ENCODE results near the gene BEAN1.

- TF ChIP-seq CTCF (conservative IDR thresholded peaks at IDR 0.05 in 1 of 2, IDR thresholded peaks at IDR 0.05 in 1 of 2; ENCODE audit: extremely low read depth in 1 of 2, insufficient read depth in 1 of 2, low read depth in 1 of 2, low read length in 2 of 2) (no peak), EZH2 (IDR thresholded peaks at IDR 0.05; ENCODE audit: borderline replicate concordance, low read length) (no peak)
Measured at GRCh38 chr16:66454751-66455150, 27.7 kb downstream of the BEAN1 start.
